ENCODE measurements around the gene TMEM45B. TPM values are rescaled to one million over a fixed set of nuclear protein-coding genes. Genes with fewer than 3 reads are reported as not detected.
A peak's percentile ranks its signal among the peaks of the same experiment; 100 is the strongest.

TMEM45B gene
- total and polyA plus RNA-seq, 2 of the 13 experiments (the other 11 are each of a cell fraction or from before 2014, with no cell fraction given) = 29.1 to 181 TPM

- TF ChIP-seq ZNF672 (CRISPR knock-in tag; IDR thresholded peaks at IDR 0.05) (no peak), FUBP1 (CRISPR knock-in tag; IDR thresholded peaks at IDR 0.05; ENCODE audit: borderline replicate concordance) (no peak), ZNF879 (CRISPR knock-in tag; IDR thresholded peaks at IDR 0.05) (no peak), DZIP1 (CRISPR knock-in tag; IDR thresholded peaks at IDR 0.05) (no peak), MBD4 (IDR thresholded peaks at IDR 0.05; ENCODE audit: borderline replicate concordance, low read length) (no peak), IKZF5 (CRISPR knock-in tag; IDR thresholded peaks at IDR 0.05) (0 out of 2 replicates have a peak, but pooled peaks have one; percentile 27), XBP1 (CRISPR knock-in tag; IDR thresholded peaks at IDR 0.05) (no peak), TRIM22 (IDR thresholded peaks at IDR 0.05) (no peak), ZBTB21 (CRISPR knock-in tag; IDR thresholded peaks at IDR 0.05) (no peak), ZSCAN25 (CRISPR knock-in tag; IDR thresholded peaks at IDR 0.05) (peak; percentile 82; the same call in 1 of the 2 replicates), ZNF407 (CRISPR knock-in tag; IDR thresholded peaks at IDR 0.05; ENCODE audit: not compliant biosample characterization) (no peak), ZNF839 (CRISPR knock-in tag; IDR thresholded peaks at IDR 0.05; ENCODE audit: borderline replicate concordance) (no peak), NFRKB (IDR thresholded peaks at IDR 0.05) (no peak)
Observed at GRCh38 chr11:129815596-129816461, at the start of gene TMEM45B (continued).
